CD14-positive monocyte (primary cell): ENCODE measurements around the gene EIF3K. TPM values are rescaled to one million over a fixed set of nuclear protein-coding genes. Genes with fewer than 3 reads are reported as not detected.
"Not testable (repeated sequence)": the region's sequence is repeated elsewhere in the genome, so short reads cannot be mapped to it uniquely, and the experiment has no call there.

Experiments
- DNase-seq, 3 donors: peaks; one replicate each; pipeline ENCODE4 v3.0.0-alpha.2; 2011 to 2022
- H2AFZ ChIP-seq: 2 replicates; pipeline ENCODE4 v1.6.0; 2012; ENCODE audit warnings: mild to moderate bottlenecking, low read depth, low read length, inconsistent platforms; ENCODE audit not compliant: insufficient read depth, poor library complexity, severe bottlenecking
- H3K27ac ChIP-seq, 2 donors: 1 replicate in 1 of 2; 2 replicates in 1 of 2; pipeline ENCODE4 v1.5.1; 2012 to 2013; ENCODE audit warnings: low read length in 2 of 2, control low read depth in 1 of 2, inconsistent platforms in 1 of 2, low read depth in 1 of 2, mild to moderate bottlenecking in 1 of 2
- H3K27me3 ChIP-seq, 2 donors: one replicate each; pipeline versions ENCODE4 v1.6.0 to v1.6.1; 2011 to 2013; ENCODE audit warnings: low read length in 2 of 2; ENCODE audit not compliant: control insufficient read depth in 2 of 2, insufficient read depth in 2 of 2
- H3K36me3 ChIP-seq, 2 donors: replicated peaks in 1 of 2; 1 replicate in 1 of 2; 2 replicates in 1 of 2; pipeline versions ENCODE4 v1.5.1 to v1.6.1; 2012 to 2013; ENCODE audit warnings: low read length in 2 of 2, control low read depth in 1 of 2, inconsistent platforms in 1 of 2, mild to moderate bottlenecking in 1 of 2; ENCODE audit not compliant: insufficient read depth in 2 of 2, control insufficient read depth in 1 of 2
- H3K4me1 ChIP-seq, 2 donors: 1 replicate in 1 of 2; 2 replicates in 1 of 2; pipeline versions ENCODE4 v1.5.1 to v1.6.1; 2012 to 2013; ENCODE audit warnings: low read length in 2 of 2, control low read depth in 1 of 2, inconsistent platforms in 1 of 2, mild to moderate bottlenecking in 1 of 2, moderate library complexity in 1 of 2; ENCODE audit not compliant: insufficient read depth in 2 of 2, control insufficient read depth in 1 of 2
- H3K4me2 ChIP-seq: replicated peaks from 2 replicates; pipeline ENCODE3; 2012; ENCODE audit warnings: low read length, moderate library complexity, mild to moderate bottlenecking; ENCODE audit not compliant: poor library complexity, severe bottlenecking; ENCODE audit errors: extremely low read depth
- H3K4me3 ChIP-seq, 3 experiments: fragments of 200-600 bp in 1 of 3; sonication (generic) in 1 of 3; replicated peaks in 1 of 3; 1 replicate in 2 of 3; 2 replicates in 1 of 3; pipeline ENCODE4 v1.5.1; 2011 to 2013; ENCODE audit warnings: low read length in 3 of 3, mild to moderate bottlenecking in 3 of 3, control low read depth in 2 of 3, low read depth in 2 of 3, inconsistent platforms in 1 of 3, moderate library complexity in 1 of 3
- H3K79me2 ChIP-seq: 2 replicates; pipeline ENCODE4 v1.6.0; 2012; ENCODE audit warnings: mild to moderate bottlenecking, control low read depth, inconsistent platforms, low read length, moderate library complexity; ENCODE audit not compliant: insufficient read depth
- H3K9ac ChIP-seq: 2 replicates; pipeline ENCODE4 v1.6.0; 2017; ENCODE audit warnings: low read length, mild to moderate bottlenecking; ENCODE audit not compliant: insufficient read depth, poor library complexity, severe bottlenecking
- H3K9me3 ChIP-seq, 2 donors: replicated peaks in 1 of 2; 1 replicate in 1 of 2; 2 replicates in 1 of 2; pipeline versions ENCODE4 v1.5.1 to v1.6.1; 2012 to 2013; ENCODE audit warnings: low read length in 2 of 2, control low read depth in 1 of 2; ENCODE audit not compliant: control insufficient read depth in 1 of 2, insufficient read depth in 1 of 2
- H4K20me1 ChIP-seq: 2 replicates; pipeline ENCODE4 v1.6.0; 2012; ENCODE audit warnings: mild to moderate bottlenecking, low read length, control low read depth, moderate library complexity; ENCODE audit not compliant: insufficient read depth
- H3K27ac Mint-ChIP-seq, 7 donors: one replicate each; pipeline ENCODE4 v1.8.0; 2020; ENCODE audit warnings: mild to moderate bottlenecking in 7 of 7, mixed read lengths in 7 of 7, moderate library complexity in 6 of 7, inconsistent platforms in 2 of 7
- H3K27me3 Mint-ChIP-seq, 3 donors: one replicate each; pipeline ENCODE4 v1.8.0; 2021 to 2022; ENCODE audit warnings: low read depth in 3 of 3, mild to moderate bottlenecking in 3 of 3, mixed read lengths in 3 of 3, moderate library complexity in 3 of 3, inconsistent platforms in 1 of 3
- H3K36me3 Mint-ChIP-seq, 2 donors: one replicate each; pipeline ENCODE4 v1.8.0; 2020; ENCODE audit warnings: mixed read lengths in 2 of 2, inconsistent platforms in 1 of 2, mild to moderate bottlenecking in 1 of 2
- H3K4me1 Mint-ChIP-seq: one replicate; pipeline ENCODE4 v1.8.0; 2020; ENCODE audit warnings: mild to moderate bottlenecking, mixed read lengths
- H3K4me3 Mint-ChIP-seq, 2 donors: one replicate each; pipeline ENCODE4 v1.8.0; 2020; ENCODE audit warnings: mild to moderate bottlenecking in 2 of 2, mixed read lengths in 2 of 2, moderate library complexity in 1 of 2
- H3K9me3 Mint-ChIP-seq, 7 donors: one replicate each; pipeline ENCODE4 v1.8.0; 2020 to 2022; ENCODE audit warnings: mixed read lengths in 7 of 7, mild to moderate bottlenecking in 6 of 7, moderate library complexity in 6 of 7, inconsistent platforms in 2 of 7
- WGBS: methylation state at CpG from one replicate; pipeline ENCODE4 v1.1.5; 2013; ENCODE audit warnings: missing lambda C conversion rate; ENCODE audit not compliant: insufficient coverage; 5-methylcytosine and 5-hydroxymethylcytosine counted together
- intact Hi-C, 2 donors: fragments of 100-400 bp; cut with micrococcal nuclease; formaldehyde crosslinking; loops; one replicate each; pipeline versions ENCODE4 v1.15.0 to v1.15.1; 2023
- polyA plus RNA-seq, 3 donors: library from polyadenylated mRNA; depleted of rRNA in 1 of 3; unstranded in 2 of 3; stranded (reverse) in 1 of 3; fragments of 300-500 nt in 2 of 3; fragments of >200 nt in 1 of 3; fragmentation: Illumina TruSeq in 2 of 3; gene quantifications; 1 replicate in 2 of 3; 2 replicates in 1 of 3; pipeline ENCODE4 v1.2.3, GENCODE V29; 2012 to 2021
- TF ChIP-seq, protein P1 (sequence below): fragments of 200-600 bp; IDR thresholded peaks from one replicate; pipeline ENCODE4 v1.8.0; 2022; ENCODE audit warnings: antibody characterized with exemption, mild to moderate bottlenecking

The EIF3K gene
- polyA plus RNA-seq, 3 donors, result 326 to 1,088 (median 381) TPM

DNA sequence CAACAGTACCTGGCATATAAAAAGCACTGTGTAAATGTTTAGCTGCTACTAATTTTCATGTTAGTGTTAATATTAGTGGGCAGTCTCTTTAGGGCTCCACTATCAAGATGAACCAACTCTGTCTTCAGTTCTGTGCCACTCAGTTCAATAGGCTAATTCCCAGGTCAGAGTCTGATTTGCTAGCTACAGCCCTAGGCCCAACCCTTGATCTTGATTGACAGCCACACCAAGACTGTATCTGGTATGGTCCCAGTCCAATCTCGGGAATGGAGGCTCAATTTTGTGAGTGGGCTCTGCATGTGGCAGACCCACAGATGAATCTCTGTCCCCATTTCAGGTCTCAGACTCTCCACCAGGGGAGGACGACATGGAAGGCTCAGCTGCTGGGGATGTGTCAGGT is 47.3 kb upstream of the EIF3K start:
- H3K9me3 Mint-ChIP-seq, result no peaks in the 10 kb centered on the region
- peaks cover 2 to 21% (median 10%) of the 10 kb centered on the region in 3 donors for H3K27me3 Mint-ChIP-seq
- WGBS, result 100% methylated on average over 1 of the region's 2 CpGs

DNA sequence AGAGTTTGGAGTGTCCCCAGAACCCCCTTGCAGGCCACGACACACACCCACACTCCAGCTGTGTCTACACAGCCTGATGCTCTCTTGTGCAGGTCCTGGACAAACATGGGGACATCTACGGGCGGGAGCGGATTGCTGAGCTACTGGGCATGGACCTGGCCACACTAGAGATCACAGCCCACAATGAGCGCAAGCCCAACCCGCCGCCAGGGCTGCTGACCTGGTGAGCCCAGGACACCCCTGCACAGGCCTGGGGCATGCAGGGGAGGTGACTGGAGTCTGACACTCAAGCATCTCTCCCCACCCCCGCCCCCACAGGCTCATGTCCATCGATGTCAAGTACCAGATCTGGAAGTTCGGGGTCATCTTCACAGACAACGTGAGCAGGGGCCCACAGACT is 41.2 kb upstream of the EIF3K start:
- Histone ChIP-seq H3K9ac (no peak overlapping the region), H3K27me3 (no peaks in the 10 kb centered on the region), H3K4me2 (no peak overlapping the region), H3K4me3 (no peak overlapping the region), H3K27ac (no peak overlapping the region), H3K4me1 (peaks cover 17 to 20% of the 10 kb centered on the region in 2 donors), H2AFZ (no peak overlapping the region), H4K20me1 (no peaks in the 10 kb centered on the region), H3K79me2 (no peaks in the 10 kb centered on the region), H3K36me3 (no peaks in the 10 kb centered on the region), H3K9me3 (no peaks in the 10 kb centered on the region)
- intact Hi-C loops, result no loop called here
- Mint-ChIP-seq H3K9me3 (peaks cover 0 to 2% (median 0%) of the 10 kb centered on the region in 7 donors), H3K36me3 (no peaks in the 10 kb centered on the region), H3K4me3 (no peak overlapping the region), H3K4me1 (peaks cover 20% of the 10 kb centered on the region), H3K27me3 (peaks cover 0 to 9% (median 0%) of the 10 kb centered on the region in 3 donors), H3K27ac (no peak overlapping the region)
- WGBS, result 100% methylated on average over 7 of the region's 11 CpGs
- TF ChIP-seq, protein P1, sequence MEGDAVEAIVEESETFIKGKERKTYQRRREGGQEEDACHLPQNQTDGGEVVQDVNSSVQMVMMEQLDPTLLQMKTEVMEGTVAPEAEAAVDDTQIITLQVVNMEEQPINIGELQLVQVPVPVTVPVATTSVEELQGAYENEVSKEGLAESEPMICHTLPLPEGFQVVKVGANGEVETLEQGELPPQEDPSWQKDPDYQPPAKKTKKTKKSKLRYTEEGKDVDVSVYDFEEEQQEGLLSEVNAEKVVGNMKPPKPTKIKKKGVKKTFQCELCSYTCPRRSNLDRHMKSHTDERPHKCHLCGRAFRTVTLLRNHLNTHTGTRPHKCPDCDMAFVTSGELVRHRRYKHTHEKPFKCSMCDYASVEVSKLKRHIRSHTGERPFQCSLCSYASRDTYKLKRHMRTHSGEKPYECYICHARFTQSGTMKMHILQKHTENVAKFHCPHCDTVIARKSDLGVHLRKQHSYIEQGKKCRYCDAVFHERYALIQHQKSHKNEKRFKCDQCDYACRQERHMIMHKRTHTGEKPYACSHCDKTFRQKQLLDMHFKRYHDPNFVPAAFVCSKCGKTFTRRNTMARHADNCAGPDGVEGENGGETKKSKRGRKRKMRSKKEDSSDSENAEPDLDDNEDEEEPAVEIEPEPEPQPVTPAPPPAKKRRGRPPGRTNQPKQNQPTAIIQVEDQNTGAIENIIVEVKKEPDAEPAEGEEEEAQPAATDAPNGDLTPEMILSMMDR, result no peak
- DNase-seq, result no peak

More for the DNA sequence above, 47.3 kb upstream of the EIF3K start:
- H3K9ac ChIP-seq, result no peak overlapping the region
- H3K4me2 ChIP-seq, result no peak overlapping the region
- H2AFZ ChIP-seq, result no peak overlapping the region
- DNase-seq, result no peak
- no peaks in the 10 kb centered on the region for H3K79me2 ChIP-seq
- H3K4me3 Mint-ChIP-seq, result no peak overlapping the region
- H4K20me1 ChIP-seq, result no peaks in the 10 kb centered on the region
- peaks cover 2% of the 10 kb centered on the region for H3K4me1 Mint-ChIP-seq
- no peak overlapping the region for H3K27ac ChIP-seq
- no peak overlapping the region for H3K4me3 ChIP-seq
- no peaks in the 10 kb centered on the region for H3K9me3 ChIP-seq
- intact Hi-C loops, result no loop called here
- H3K36me3 ChIP-seq, result no peaks in the 10 kb centered on the region
- peaks cover 0 to 2% of the 10 kb centered on the region in 2 donors for H3K27me3 ChIP-seq
- H3K36me3 Mint-ChIP-seq, result no peaks in the 10 kb centered on the region
- TF ChIP-seq, protein P1, result no peak
- H3K4me1 ChIP-seq, result peaks cover 0 to 4% of the 10 kb centered on the region in 2 donors
- no peak overlapping the region for H3K27ac Mint-ChIP-seq

DNA sequence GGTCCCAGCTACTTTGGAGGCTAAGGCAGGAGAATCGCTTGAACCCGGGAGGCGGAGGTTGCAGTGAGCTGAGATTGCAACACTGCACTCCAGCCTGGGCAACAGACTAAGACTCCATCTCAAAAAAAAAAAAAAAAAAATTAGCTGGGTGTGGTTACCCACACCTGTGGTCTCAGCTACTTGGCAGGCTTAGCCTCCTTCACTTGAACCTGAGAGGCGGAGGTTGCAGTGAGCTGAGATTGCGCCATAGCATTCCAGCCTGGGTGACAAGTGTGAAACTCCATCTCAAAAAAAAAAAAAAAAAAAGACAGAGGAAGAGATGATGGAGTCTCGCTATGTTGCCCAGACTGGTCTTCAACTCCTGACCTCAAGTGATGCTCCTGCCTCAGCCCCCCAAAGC is 39.7 kb upstream of the EIF3K start:
- WGBS, result 40% methylated on average over 1 of the region's 6 CpGs
- H3K36me3 ChIP-seq, H3K9me3 Mint-ChIP-seq, H4K20me1 ChIP-seq, H3K27ac ChIP-seq, H3K4me3 ChIP-seq, DNase-seq, H3K27me3 ChIP-seq, H3K9me3 ChIP-seq, H3K27me3 Mint-ChIP-seq, H3K9ac ChIP-seq, H2AFZ ChIP-seq, H3K4me2 ChIP-seq, intact Hi-C loops, H3K36me3 Mint-ChIP-seq, H3K4me3 Mint-ChIP-seq, H3K79me2 ChIP-seq: not testable (repeated sequence)
- Mint-ChIP-seq H3K4me1 (peaks cover 32% of the 10 kb centered on the region), H3K27ac (peak overlapping the region in 1 of 7 donors; percentile 2)
- H3K4me1 ChIP-seq, result peaks cover 31 to 34% of the 10 kb centered on the region in 2 donors
